HG02981 (cell line): ENCODE results near the gene NPHS1.
"Not testable (repeated sequence)": the region's sequence is repeated elsewhere in the genome, so short reads cannot be mapped to it uniquely, and the experiment has no call there.

Source experiments
- ATAC-seq: cut with Tn5 transposase; IDR thresholded peaks from one replicate; pipeline ENCODE4 v1.9.1; 2021; ENCODE audit warnings: mild to moderate bottlenecking, moderate library complexity; ENCODE audit not compliant: unreplicated experiment

Gene NPHS1

DNA sequence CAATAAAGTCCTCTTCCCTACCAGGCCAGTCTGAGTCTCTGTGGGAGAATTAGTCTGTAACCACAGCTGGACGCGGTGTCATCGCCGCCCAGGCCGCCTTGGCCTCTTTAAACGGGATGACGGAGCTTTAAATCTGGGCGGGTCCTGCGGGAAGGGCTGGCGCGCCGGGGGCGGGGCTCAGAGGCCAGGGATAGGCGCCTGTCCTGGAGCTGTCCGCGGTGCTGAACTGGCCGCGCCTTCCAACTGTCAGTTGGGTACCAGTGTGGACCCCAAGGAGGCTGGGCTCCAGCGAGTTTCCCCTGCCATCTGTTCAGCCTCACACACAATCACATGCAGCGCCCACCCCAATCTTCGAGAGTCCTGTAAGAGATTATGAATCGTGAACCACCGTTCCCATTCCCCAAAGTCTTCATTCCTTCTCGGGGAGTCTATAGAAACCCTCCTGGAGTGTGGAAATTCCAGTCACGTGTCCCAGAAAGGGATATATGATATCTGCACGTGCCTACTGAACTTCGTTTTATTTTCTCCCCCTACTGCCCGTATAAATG lies 27.5 kb upstream of the NPHS1 start:
- no peak for ATAC-seq

DNA sequence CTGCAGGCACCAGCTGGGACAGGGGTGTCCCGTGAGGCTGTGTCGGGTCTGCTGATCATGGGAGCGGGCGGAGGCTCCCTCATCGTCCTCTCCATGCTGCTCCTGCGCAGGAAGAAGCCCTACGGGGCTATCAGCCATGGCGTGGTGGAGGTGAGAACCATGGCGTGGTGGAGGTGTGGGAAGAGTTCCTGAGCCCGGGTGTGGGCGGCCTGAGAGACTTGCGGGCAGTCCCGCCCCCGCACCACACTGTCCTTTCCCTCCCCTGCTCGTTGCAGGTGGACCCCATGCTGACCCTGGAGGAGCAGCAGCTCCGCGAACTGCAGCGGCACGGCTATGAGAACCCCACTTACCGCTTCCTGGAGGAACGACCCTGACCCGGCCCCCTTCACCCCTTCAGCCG lies 26.8 kb upstream of the NPHS1 start:
- ATAC-seq = no peak

DNA sequence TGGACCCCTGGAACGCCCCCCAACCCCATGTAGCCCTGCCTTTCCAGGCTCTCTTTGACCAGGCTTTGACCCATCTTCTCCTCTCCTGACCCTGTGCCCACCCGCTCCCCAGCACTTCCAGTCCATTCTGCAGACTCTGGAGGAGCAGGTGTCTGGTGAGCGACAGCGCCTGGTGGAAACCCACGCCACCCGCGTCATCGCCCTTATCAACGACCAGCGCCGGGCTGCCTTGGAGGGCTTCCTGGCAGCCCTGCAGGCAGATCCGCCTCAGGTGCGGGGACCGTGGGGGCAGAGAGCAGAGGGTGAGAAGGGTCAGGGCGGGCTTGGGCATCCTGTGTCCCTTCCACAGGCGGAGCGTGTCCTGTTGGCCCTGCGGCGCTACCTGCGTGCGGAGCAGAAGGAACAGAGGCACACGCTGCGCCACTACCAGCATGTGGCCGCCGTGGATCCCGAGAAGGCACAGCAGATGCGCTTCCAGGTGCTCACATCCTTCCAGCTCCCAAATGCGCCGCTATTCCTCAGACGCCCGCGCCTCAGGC lies 22.2 kb upstream of the NPHS1 start:
- ATAC-seq = no peak

DNA sequence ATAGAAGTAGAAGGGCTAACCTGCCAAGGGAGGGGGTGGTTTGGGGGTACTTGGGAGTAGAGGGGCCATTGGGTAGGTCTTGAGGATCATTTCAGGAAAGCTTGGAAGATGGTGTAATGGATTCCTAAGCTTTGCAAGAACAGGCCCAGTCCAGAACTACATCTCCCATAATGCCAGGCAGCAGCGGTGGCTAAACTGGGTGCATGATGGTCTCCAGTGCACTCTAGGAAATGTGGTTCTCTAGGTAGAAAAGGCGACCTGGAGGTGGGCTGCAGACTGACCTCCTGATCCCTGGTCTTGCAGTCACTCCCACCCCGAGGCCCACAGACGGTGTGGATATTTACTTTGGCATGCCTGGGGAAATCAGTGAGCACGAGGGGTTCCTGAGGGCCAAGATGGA lies 19.9 kb upstream of the NPHS1 start:
- ATAC-seq = no peak

DNA sequence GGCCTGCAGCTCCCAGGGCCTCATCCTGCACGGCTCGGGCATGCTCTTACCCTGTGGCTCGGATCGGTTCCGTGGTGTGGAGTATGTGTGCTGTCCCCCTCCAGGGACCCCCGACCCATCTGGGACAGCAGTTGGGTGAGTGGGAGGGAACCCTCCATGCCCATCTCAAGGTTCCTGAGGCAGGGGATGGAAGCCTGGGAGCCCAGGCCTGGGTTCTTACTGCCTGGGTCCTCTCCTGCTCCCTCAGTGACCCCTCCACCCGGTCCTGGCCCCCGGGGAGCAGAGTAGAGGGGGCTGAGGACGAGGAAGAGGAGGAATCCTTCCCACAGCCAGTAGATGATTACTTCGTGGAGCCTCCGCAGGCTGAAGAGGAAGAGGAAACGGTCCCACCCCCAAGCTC lies 19.3 kb upstream of the NPHS1 start:
- no peak for ATAC-seq

DNA sequence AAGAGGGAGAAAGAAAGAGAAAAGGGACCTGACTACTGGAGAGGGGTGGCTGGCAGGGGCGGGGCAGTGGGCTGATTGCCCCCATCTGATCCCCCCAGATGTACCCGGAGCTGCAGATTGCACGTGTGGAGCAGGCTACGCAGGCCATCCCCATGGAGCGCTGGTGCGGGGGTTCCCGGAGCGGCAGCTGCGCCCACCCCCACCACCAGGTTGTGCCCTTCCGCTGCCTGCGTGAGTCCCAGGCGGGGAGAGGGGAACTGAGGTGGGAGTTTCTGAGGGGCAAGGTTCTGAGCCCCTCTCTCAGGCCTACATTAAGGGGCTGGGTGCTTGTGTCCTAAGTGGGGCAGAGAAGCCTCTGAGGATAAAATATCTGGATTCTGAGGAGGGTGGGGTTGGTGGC lies 18.5 kb upstream of the NPHS1 start:
- no peak for ATAC-seq

DNA sequence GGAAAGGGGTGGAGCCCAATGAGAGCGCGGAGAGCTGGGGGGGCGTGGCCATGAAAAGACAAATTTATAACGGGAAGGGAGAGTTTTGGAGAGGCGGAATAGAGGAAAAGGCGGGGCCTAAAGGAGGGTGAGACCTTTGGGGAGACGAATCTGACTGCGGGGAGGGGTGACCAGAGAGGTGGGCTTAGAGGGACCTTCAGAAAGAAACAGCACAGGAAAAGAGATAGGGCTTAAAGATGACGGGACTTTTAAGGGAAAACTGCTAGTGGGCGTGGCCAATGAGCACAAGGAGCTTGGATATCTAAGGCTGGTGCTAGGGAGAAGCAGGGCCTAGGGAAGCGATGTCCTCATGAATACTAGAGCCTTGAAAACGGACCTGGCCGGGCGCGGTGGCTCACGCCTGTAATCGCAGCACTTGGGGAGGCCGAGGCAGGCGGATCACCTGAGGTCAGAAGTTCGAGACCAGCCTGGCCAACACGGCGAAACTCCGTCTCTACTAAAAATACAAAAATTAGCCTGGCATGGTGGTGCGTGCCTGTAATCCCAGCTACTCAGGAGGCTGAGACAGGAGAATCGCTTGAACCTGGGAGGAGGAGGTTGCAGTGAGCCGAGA lies 17.9 kb upstream of the NPHS1 start:
- ATAC-seq = not testable (repeated sequence)

DNA sequence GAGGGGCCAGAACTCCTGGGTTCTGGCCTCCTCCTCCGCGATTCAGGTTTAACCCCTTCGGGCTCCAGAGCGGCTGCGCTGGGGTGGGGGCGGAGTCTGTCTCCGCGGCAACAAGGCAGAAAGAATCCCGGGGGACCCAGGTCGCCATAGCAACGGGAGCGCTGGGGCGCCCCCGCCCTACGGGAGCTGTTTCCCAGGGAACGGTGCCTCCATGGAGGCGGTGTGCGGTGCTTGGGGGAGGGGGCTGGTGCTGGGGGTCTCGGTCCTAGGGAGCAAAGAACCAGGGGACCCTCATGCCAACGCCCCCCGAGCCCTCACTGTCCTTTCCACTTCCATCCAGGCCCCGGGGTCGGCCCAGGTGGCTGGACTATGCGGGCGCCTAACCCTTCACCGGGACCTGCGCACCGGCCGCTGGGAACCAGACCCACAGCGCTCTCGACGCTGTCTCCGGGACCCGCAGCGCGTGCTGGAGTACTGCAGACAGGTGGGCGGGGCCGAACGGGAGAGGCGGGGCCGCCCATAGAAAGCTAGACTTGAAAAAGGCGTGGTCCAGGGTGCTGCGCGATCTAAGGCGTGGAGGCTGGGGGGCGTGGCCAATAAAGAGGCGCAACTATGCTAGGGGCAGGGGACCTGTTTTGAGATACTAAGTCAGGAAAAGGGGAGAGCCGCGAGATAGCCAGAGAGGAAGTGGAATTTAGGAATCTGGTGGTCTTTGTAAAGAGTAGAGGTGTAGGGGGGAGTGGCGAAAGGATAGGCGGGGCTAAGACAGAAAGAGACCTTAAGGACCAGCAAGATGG lies 17.2 kb upstream of the NPHS1 start:
- no peak for ATAC-seq

DNA sequence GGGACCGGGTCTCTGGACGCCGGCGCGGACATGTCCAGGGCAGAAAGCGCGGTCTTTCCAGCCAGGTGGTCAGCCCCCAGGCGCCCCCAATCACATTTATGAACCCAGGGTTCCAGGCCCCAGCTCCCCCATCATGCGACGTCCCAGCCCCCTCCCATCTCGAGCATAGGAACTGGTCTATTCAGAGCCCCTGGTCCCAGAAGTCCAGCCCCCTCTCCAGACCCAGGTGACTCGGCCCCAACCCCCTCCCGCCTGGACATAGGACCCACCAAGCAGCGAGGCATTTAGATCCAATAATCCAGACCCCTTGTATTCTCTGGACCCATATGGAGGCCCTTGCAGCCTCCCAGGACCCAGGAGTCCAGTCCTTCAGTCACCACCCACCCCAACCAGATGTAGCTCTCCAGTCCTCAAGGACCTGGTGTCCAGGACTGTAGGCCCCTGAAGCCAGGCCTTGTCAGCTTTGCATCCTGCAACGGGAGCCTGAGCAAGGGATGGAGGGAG lies 16.6 kb upstream of the NPHS1 start:
- ATAC-seq = no peak

DNA sequence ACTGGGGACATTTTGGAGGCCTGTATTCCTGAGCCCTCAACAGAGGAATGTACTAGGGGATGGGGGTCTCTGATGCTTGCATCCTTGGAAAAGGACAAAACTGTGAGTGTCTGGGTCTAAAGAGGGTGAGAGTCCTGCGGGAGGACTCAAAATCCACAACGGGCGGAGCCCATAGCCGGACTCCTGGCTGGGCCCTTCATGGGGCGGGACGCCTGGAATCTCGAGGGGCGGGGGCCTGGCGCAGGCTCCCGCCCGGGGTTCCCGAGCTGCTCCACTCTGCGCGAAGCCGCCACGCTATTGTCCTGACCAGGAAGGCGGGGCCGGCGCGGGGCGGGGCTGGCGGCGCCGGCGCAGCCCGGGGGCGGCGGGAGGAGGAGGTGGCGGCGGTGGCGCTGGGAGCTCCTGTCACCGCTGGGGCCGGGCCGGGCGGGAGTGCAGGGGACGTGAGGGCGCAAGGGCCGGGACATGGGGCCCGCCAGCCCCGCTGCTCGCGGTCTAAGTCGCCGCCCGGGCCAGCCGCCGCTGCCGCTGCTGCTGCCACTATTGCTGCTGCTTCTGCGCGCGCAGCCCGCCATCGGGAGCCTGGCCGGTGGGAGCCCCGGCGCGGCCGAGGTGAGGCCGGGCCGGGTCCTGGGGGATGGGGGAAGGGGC lies 16.0 kb upstream of the NPHS1 start, which contains the start of gene APLP1:
APLP1 (plus strand) TSS at position 403 of the 651 bp plus-strand sequence; CDS start at position 466, 63 bp downstream.
- no peak for ATAC-seq

DNA sequence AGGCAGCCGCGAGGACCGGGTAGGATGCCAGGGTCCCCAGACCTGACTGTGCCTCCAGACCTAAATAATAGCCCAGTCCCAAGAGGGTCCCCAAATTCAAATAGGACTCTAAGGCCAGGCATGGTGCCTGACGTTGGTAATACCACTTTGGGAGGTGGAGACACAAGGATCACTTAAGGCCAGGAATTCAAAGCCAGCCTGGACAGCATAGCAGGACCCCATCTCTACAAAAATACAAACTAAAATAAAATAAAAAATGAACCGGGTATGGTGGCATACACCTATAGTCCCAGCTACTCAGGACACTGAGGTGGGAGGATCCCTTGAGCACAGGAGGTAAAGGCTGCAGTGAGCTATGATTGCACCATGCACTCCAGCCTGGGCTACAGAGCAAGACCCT lies 10.7 kb upstream of the NPHS1 start:
- ATAC-seq = no peak

DNA sequence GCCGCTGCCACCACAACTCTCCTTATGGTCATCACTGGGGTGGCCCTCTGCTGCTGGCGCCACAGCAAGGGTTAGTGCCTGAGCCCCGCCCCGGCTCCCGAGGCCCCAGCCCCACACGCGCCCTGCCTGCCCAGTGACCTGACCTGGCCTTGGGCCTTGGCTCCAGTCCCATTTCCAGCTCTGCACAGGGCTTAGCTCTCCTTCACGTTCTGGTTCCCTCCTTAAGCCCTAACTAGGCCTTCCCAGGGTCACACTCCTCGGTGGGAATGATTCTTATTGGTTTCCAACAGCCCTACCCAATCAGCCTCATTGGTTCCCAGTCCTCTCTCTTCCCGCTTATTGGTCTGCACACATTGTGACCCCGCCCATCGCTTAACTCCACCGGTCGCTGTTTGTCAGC lies 10.2 kb upstream of the NPHS1 start:
- no peak for ATAC-seq

DNA sequence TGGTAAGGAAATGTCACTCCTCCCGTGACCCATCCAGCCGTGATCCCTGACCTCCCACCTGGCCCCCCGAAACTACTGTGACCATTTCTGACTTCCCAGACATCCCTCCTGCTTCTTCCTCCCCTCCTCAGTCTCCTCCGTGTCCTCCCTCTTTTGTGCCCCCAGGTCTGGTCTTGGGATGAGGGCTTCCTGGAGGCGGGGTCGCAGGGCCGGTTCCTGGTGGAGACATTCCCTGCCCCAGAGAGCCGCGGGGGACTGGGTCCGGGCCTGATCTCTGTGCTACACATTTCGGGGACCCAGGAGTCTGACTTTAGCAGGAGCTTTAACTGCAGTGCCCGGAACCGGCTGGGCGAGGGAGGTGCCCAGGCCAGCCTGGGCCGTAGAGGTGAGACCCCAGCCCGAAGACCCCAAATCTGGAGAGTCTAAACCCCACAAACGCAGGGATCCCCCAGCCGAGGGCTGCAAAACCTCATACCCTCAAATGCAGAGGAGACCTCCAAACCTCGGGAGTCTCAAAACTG lies 9.4 kb upstream of the NPHS1 start:
- no peak for ATAC-seq

DNA sequence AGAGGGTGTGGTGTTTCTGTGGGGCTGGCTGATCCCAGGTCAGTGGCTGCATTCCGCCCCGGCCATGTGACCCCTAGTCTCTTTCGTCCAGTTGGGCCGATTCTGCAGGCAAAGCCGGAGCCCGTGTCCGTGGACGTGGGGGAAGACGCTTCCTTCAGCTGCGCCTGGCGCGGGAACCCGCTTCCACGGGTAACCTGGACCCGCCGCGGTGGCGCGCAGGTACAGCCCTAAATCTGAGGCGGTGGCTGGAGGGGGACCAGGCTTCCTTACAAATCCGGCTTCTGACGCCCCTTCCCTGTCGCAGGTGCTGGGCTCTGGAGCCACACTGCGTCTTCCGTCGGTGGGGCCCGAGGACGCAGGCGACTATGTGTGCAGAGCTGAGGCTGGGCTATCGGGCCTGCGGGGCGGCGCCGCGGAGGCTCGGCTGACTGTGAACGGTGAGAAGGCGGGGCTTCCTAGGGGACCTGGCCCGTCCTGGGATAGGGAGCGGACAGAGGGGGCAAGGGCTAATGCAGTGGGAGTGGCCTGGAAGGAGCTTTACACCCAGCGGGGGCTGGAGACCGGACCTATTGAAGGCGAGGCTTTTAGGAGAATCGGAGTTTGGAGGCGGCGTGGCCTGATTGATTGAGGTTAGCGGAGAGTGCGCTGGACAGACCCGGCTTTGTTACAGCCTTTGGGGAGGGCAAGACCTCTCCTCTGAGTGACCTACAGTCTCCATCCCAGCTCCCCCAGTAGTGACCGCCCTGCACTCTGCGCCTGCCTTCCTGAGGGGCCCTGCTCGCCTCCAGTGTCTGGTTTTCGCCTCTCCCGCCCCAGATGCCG lies 8.7 kb upstream of the NPHS1 start:
- no peak for ATAC-seq

DNA sequence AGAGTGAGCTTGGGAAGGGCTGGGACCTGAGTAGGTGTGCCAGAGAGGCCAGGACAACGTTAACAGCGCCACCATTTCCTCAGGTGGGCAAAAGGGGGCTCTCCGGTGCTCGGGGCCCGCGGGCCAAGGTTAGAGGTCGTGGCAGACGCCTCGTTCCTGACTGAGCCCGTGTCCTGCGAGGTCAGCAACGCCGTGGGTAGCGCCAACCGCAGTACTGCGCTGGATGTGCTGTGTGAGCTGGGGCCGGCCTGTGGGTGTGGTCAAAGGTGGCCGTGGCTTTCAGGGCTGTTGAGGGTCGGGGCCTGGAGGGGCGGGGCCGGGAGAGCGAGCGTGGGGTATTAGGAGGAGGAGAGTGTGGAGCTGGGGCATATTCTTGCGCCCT lies 8.1 kb upstream of the NPHS1 start:
- no peak for ATAC-seq

DNA sequence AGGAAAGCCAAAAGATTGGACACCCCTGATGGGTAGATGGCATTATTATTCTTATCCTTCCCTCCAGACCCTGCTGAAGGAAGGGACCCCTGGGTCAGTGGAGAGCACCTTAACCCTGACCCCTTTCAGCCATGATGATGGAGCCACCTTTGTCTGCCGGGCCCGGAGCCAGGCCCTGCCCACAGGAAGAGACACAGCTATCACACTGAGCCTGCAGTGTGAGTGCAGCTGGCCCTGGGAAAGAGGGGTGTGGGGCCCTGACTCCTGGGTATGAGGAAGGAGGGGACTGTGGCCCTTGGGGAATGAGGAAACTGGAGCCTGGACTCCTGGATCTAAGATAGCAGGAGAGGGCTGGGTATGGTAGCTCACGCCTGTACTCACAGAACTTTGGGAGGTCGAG lies 7.1 kb upstream of the NPHS1 start:
- ATAC-seq = no peak

DNA sequence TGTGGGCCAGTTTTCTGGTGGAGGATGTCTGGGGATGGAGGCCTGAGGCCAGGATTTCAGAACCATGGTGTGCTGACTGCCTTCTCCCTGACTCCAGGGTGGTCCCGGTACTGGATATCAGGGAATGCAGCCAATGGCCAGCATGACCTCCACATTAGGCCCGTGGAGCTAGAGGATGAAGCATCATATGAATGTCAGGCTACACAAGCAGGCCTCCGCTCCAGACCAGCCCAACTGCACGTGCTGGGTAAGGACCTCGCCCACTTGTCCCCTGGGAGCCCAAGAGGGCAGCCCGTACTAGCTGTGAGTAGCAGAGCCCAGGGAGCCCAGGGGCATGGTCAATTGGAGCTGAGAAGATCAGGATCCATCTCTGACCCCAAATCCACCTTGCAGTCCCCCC lies 6.0 kb upstream of the NPHS1 start:
- ATAC-seq = no peak

DNA sequence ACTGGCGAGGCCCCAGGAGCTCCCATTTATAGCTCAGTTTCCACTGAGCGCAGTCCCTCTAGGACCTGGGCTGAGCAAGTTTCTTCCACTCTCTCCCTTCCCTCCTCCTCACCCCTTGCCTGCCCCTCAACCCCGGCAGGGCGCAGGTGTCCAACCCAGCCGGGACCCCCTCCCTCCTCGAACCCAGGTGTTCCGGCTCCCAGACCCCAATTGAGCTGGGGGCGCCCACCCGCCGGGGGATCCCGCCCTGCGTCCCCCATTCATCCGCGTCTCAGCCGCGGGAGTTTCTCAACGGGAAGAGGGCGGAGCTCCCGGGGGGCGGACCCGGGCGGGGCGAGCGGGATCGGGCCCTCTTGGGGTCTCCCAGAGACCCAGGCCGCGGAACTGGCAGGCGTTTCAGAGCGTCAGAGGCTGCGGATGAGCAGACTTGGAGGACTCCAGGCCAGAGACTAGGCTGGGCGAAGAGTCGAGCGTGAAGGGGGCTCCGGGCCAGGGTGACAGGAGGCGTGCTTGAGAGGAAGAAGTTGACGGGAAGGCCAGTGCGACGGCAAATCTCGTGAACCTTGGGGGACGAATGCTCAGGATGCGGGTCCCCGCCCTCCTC lies 4.3 kb upstream of the NPHS1 start, which contains the start of gene KIRREL2:
KIRREL2 (plus strand) TSS at position 366 of the 604 bp plus-strand sequence; CDS start at position 575, 209 bp downstream.
- no peak for ATAC-seq

DNA sequence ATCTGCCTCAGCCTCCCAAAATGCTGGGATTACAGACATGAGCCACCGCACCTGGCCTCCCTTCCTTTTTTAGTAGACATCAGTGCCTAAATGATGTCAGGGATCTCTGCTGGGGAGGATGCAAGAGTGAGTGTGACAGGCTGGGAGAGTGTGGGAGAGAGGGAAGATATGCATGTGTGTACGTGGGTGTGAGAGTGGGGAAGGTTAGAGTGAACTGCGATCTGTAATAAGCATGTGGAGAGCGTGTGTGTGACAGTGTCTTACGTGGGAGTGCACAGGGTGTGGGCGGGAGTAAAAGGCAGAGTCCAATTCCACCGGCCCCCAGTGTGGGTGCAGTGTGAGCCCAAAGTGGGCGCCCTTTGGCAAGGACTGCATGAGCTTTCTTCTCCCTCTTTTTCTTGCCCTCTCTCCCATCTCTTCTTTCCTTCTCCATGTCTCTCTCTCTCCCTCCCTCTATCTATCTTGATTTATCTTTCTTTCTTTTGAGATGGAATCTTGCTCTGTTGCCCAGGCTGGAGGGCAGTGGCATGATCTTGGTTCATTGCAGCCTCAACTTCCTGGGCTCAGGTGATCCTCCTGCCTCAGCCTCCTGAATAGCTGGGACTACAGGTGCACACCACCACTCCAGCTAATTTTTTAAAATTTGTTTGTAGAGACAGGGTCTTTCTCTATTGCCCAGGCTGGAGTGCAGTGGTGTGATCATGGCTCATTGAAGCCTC lies 893 bp upstream of the NPHS1 start:
- ATAC-seq = no peak
